Astrocyte (in vitro differentiated cells and primary cell): ENCODE results near the gene U2AF1L4. TPM values are rescaled to one million over a fixed set of nuclear protein-coding genes. Genes with fewer than 3 reads are reported as not detected.

Source experiments
- DNase-seq: peaks from one replicate; pipeline ENCODE4 v3.0.0-alpha.2; 2010; ENCODE audit warnings: low read depth
- FAIRE-seq: peaks from 2 replicates; lab custom pipeline; 2011; peaks lifted over from hg19 to GRCh38; lab: Jason Lieb, UNC
- H2AFZ ChIP-seq: 2 replicates; pipeline ENCODE4 v1.6.0; 2012; ENCODE audit warnings: low read depth, low read length, inconsistent platforms
- H3K27ac ChIP-seq: 2 replicates; pipeline ENCODE4 v1.5.1; 2011; ENCODE audit warnings: low read depth, low read length, inconsistent platforms
- H3K27me3 ChIP-seq: 2 replicates; pipeline ENCODE4 v1.6.0; 2011; ENCODE audit warnings: low read length, inconsistent platforms; ENCODE audit not compliant: insufficient read depth
- H3K36me3 ChIP-seq: 2 replicates; pipeline ENCODE4 v1.5.1; 2011; ENCODE audit warnings: low read length, inconsistent platforms; ENCODE audit not compliant: insufficient read depth
- H3K4me1 ChIP-seq: 2 replicates; pipeline ENCODE4 v1.5.1; 2011; ENCODE audit warnings: low read length, inconsistent platforms; ENCODE audit not compliant: insufficient read depth
- H3K4me2 ChIP-seq: 2 replicates; pipeline ENCODE4 v1.6.0; 2012; ENCODE audit warnings: low read length, inconsistent platforms
- H3K4me3 ChIP-seq: 2 replicates; pipeline ENCODE4 v1.5.1; 2011; ENCODE audit warnings: low read depth, mild to moderate bottlenecking, low read length, inconsistent platforms; ENCODE audit not compliant: insufficient read depth
- H3K79me2 ChIP-seq: 2 replicates; pipeline ENCODE4 v1.6.0; 2012; ENCODE audit warnings: mild to moderate bottlenecking, low read length, inconsistent platforms; ENCODE audit not compliant: insufficient read depth
- H3K9ac ChIP-seq: 2 replicates; pipeline ENCODE4 v1.6.0; 2012; ENCODE audit warnings: mild to moderate bottlenecking, low read length, inconsistent platforms
- H3K9me3 ChIP-seq: 2 replicates; pipeline ENCODE4 v1.5.1; 2012; ENCODE audit warnings: low read depth, mild to moderate bottlenecking, low read length, inconsistent platforms; ENCODE audit not compliant: insufficient read depth
- H4K20me1 ChIP-seq: 2 replicates; pipeline ENCODE4 v1.6.0; 2012; ENCODE audit warnings: low read length, inconsistent platforms; ENCODE audit not compliant: insufficient read depth
- H3K27ac Mint-ChIP-seq: one replicate; pipeline ENCODE4 v1.8.0; 2021; ENCODE audit warnings: mild to moderate bottlenecking, mixed read lengths; ENCODE audit not compliant: unreplicated experiment
- H3K27me3 Mint-ChIP-seq: one replicate; pipeline ENCODE4 v1.8.0; 2021; ENCODE audit warnings: low read depth, mixed read lengths; ENCODE audit not compliant: unreplicated experiment
- H3K36me3 Mint-ChIP-seq: one replicate; pipeline ENCODE4 v1.8.0; 2021; ENCODE audit warnings: low read depth, mixed read lengths; ENCODE audit not compliant: unreplicated experiment
- H3K4me1 Mint-ChIP-seq: one replicate; pipeline ENCODE4 v1.8.0; 2021; ENCODE audit warnings: low read depth, mixed read lengths; ENCODE audit not compliant: unreplicated experiment
- H3K4me3 Mint-ChIP-seq: one replicate; pipeline ENCODE4 v1.8.0; 2021; ENCODE audit warnings: mild to moderate bottlenecking, moderate library complexity, mixed read lengths; ENCODE audit not compliant: unreplicated experiment
- H3K9me3 Mint-ChIP-seq: one replicate; pipeline ENCODE4 v1.8.0; 2021; ENCODE audit warnings: mild to moderate bottlenecking, mixed read lengths; ENCODE audit not compliant: unreplicated experiment
- EZH2 ChIP-seq: IDR thresholded peaks from 2 replicates; pipeline ENCODE4 v1.6.1; 2012; ENCODE audit warnings: mild to moderate bottlenecking, low read length, inconsistent platforms; ENCODE audit not compliant: insufficient read depth
- total RNA-seq: library from RNA; stranded (reverse); gene quantifications from 2 replicates; pipeline ENCODE4 v1.2.1, GENCODE V29; 2021
- TF ChIP-seq, protein P1 (sequence below): IDR thresholded peaks from 2 replicates; pipeline ENCODE4 v1.5.1; 2011; ENCODE audit warnings: low read depth, mild to moderate bottlenecking, inconsistent platforms, low read length, moderate library complexity; ENCODE audit not compliant: insufficient read depth

The U2AF1L4 gene
- total RNA-seq, 1 donor from 2014 or later: 15.7 TPM

DNA sequence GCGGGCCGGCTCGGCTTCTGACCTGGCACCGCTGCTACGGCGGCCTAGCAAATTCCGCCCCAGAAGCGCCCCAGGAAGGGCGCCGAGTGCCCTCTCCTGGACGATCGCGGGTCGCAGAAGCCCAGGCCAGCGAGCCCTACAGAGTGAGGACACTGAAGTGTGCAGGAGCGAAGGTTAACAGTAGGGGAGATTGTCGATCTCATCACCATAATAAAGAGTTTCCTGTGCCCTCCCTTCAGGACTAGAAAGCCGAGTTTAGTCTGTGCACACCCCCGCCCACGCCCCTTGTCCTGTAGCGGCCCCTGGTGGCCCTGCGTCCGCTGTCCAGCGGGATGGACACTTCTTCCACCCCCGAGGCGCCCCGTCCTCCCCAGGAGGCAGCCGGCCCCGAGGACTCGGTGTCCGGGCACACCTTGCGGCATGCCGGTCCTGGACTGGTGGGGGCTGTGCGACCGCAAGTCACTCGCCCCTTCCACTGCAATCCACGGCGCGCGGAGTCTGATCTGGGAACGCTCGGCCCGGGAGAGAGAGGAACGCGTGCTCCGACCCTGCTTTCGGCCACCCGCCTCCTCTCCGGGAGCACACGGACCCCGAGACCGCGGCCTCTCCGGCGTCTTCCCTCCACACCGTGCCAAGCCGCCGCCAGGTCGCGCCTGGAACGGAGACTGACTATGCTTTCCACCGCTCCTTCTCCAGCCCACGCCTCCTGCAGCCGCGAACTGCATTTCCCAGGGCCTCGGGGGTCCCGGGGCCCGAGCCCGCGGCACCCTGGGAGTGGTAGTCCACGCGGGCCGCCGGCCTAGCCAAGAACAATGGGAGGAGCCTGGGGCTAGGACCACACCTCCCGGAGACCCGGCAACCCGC lies 28.2 kb downstream of the U2AF1L4 start:
- DNase-seq (peak; percentile 87), FAIRE-seq (no peak)
- H3K4me3 Mint-ChIP-seq: peak overlapping the region; percentile 93
- no peaks in the 10 kb centered on the region for H3K9me3 Mint-ChIP-seq
- TF ChIP-seq, protein P1, sequence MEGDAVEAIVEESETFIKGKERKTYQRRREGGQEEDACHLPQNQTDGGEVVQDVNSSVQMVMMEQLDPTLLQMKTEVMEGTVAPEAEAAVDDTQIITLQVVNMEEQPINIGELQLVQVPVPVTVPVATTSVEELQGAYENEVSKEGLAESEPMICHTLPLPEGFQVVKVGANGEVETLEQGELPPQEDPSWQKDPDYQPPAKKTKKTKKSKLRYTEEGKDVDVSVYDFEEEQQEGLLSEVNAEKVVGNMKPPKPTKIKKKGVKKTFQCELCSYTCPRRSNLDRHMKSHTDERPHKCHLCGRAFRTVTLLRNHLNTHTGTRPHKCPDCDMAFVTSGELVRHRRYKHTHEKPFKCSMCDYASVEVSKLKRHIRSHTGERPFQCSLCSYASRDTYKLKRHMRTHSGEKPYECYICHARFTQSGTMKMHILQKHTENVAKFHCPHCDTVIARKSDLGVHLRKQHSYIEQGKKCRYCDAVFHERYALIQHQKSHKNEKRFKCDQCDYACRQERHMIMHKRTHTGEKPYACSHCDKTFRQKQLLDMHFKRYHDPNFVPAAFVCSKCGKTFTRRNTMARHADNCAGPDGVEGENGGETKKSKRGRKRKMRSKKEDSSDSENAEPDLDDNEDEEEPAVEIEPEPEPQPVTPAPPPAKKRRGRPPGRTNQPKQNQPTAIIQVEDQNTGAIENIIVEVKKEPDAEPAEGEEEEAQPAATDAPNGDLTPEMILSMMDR: peak; percentile 75
- TF ChIP-seq EZH2: no peak
- no peaks in the 10 kb centered on the region for H3K36me3 ChIP-seq
- peak overlapping the region; percentile 98 for H2AFZ ChIP-seq
- H3K79me2 ChIP-seq: peaks cover 35% of the 10 kb centered on the region
- peak overlapping the region; percentile 91 for H3K4me2 ChIP-seq
- peaks cover 6% of the 10 kb centered on the region for H3K4me1 Mint-ChIP-seq
- H3K27ac ChIP-seq: peak overlapping the region; percentile 58
- H3K36me3 Mint-ChIP-seq: peaks cover 9% of the 10 kb centered on the region
- peak overlapping the region; percentile 66 for H3K4me3 ChIP-seq
- peaks cover 6% of the 10 kb centered on the region for H3K27me3 Mint-ChIP-seq
- peak overlapping the region; percentile 79 for H3K9ac ChIP-seq
- H3K27me3 ChIP-seq: peaks cover 2% of the 10 kb centered on the region
- H3K27ac Mint-ChIP-seq: peak overlapping the region; percentile 87
- H3K4me1 ChIP-seq: peaks cover 18% of the 10 kb centered on the region
- peaks cover 34% of the 10 kb centered on the region for H4K20me1 ChIP-seq
- no peaks in the 10 kb centered on the region for H3K9me3 ChIP-seq

DNA sequence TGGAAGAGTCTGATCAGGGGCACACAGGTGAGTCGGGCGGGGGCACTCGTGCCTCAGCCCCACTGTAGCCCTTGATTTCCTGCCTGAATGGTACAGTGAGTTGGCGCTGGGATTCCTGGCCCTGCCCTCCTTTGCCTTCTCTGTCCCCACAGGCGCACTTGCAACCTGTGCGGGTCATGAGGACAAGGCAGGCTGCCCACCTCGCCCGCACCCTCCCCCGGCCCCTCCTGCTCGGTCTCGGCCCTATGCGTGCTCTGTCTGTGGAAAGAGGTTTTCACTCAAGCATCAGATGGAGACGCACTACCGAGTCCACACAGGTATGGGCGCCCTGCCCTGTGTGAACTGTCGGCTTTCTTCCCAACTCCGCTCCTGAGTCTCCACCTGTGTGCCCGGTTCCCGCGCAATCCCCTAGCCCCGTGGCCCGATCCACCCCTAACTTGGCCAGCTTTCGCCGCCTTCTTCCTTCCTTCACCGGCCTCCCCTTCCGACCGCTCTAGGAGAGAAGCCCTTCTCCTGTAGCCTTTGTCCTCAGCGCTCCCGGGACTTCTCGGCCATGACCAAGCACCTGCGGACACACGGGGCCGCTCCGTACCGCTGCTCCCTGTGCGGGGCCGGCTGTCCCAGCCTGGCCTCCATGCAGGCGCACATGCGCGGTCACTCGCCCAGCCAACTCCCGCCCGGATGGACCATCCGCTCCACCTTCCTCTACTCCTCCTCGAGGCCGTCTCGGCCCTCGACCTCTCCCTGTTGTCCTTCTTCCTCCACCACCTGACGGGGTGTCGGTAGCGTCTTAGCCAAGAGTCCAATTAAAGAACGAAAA lies 29.0 kb downstream of the U2AF1L4 start:
- Mint-ChIP-seq H3K27ac (peak overlapping the region; percentile 87), H3K4me1 (peaks cover 6% of the 10 kb centered on the region), H3K36me3 (peaks cover 9% of the 10 kb centered on the region), H3K27me3 (peaks cover 6% of the 10 kb centered on the region), H3K9me3 (no peaks in the 10 kb centered on the region), H3K4me3 (peak overlapping the region; percentile 93)
- peaks cover 27% of the 10 kb centered on the region for H4K20me1 ChIP-seq
- FAIRE-seq (no peak), DNase-seq (peak; percentile 30)
- H3K79me2 ChIP-seq: peaks cover 28% of the 10 kb centered on the region
- H3K36me3 ChIP-seq: no peaks in the 10 kb centered on the region
- H3K4me1 ChIP-seq: peaks cover 18% of the 10 kb centered on the region
- peak overlapping the region; percentile 28 for H3K27ac ChIP-seq
- peak overlapping the region; percentile 79 for H3K9ac ChIP-seq
- H3K4me3 ChIP-seq: peak overlapping the region; percentile 66
- TF ChIP-seq EZH2: no peak
- TF ChIP-seq, protein P1: no peak
- H2AFZ ChIP-seq: peak overlapping the region; percentile 98
- no peaks in the 10 kb centered on the region for H3K9me3 ChIP-seq
- peaks cover 2% of the 10 kb centered on the region for H3K27me3 ChIP-seq
- peak overlapping the region; percentile 91 for H3K4me2 ChIP-seq
